H1 (cell line): Measurements from ENCODE around the gene OSM. TPM values are rescaled to one million over a fixed set of nuclear protein-coding genes. Genes with fewer than 3 reads are reported as not detected.

ENCODE experiments used
- CTCF ChIA-PET: fragments of 300-600 bp; sonication (Branson Sonifier 250); formaldehyde crosslinking; loops from one replicate; lab custom pipeline; 2021; ENCODE audit not compliant: partially characterized antibody; lab: Charles Lee
- POLR2A ChIA-PET: fragments of 300-600 bp; sonication (Branson Sonifier 250); formaldehyde crosslinking; loops from one replicate; lab custom pipeline; 2021; ENCODE audit warnings: inconsistent platforms; ENCODE audit not compliant: partially characterized antibody; lab: Charles Lee
- DNase-seq, 2 experiments: peaks; one replicate each; pipeline versions ENCODE4 v3.0.0 to v3.0.0-alpha.2; 2010 to 2022; ENCODE audit warnings: low spot score in 2 of 2, low read depth in 1 of 2, mixed read lengths in 1 of 2
- FAIRE-seq: peaks from 2 replicates; lab custom pipeline; 2011; peaks lifted over from hg19 to GRCh38; lab: Jason Lieb, UNC
- H2AFZ ChIP-seq: 2 replicates; pipeline ENCODE4 v1.8.1; 2012; ENCODE audit warnings: low read length, inconsistent platforms
- H2AK5ac ChIP-seq: 2 replicates; pipeline ENCODE4 v1.6.1; 2013; ENCODE audit warnings: low read depth, low read length
- H2BK120ac ChIP-seq: replicated peaks from 2 replicates; pipeline ENCODE3; 2013; ENCODE audit warnings: low read depth, low read length, inconsistent platforms
- H2BK12ac ChIP-seq: 2 replicates; pipeline ENCODE4 v1.6.1; 2013; ENCODE audit warnings: low read depth, low read length
- H2BK15ac ChIP-seq: 2 replicates; pipeline ENCODE4 v1.6.1; 2013; ENCODE audit warnings: low read length
- H2BK20ac ChIP-seq: 2 replicates; pipeline ENCODE4 v1.6.1; 2013; ENCODE audit warnings: low read length
- H2BK5ac ChIP-seq: 2 replicates; pipeline ENCODE4 v1.6.1; 2013; ENCODE audit warnings: low read depth, low read length
- H3K14ac ChIP-seq: 2 replicates; pipeline ENCODE4 v1.6.1; 2013; ENCODE audit warnings: inconsistent platforms; ENCODE audit not compliant: insufficient read length
- H3K18ac ChIP-seq: 2 replicates; pipeline ENCODE4 v1.6.1; 2013; ENCODE audit warnings: low read length; ENCODE audit errors: extremely low read depth
- H3K23ac ChIP-seq: 2 replicates; pipeline ENCODE4 v1.6.1; 2013; ENCODE audit warnings: inconsistent platforms; ENCODE audit not compliant: insufficient read length
- H3K23me2 ChIP-seq: 2 replicates; pipeline ENCODE4 v1.6.1; 2013; ENCODE audit warnings: low read depth, low read length
- H3K27ac ChIP-seq: 2 replicates; pipeline ENCODE4 v1.6.1; 2011; ENCODE audit warnings: low read depth, low read length, inconsistent platforms
- H3K27me3 ChIP-seq, 4 experiments: replicated peaks in 1 of 4; 1 replicate in 1 of 4; 2 replicates in 3 of 4; pipeline versions ENCODE4 v1.6.1 to v1.8.1; 2011 to 2013; ENCODE audit warnings: low read length in 3 of 4, mild to moderate bottlenecking in 3 of 4, inconsistent platforms in 2 of 4, mixed read lengths in 2 of 4, moderate library complexity in 1 of 4; ENCODE audit not compliant: control insufficient read depth in 3 of 4, insufficient read depth in 3 of 4; ENCODE audit errors: extremely low read depth in 1 of 4
- H3K36me3 ChIP-seq, 4 experiments: 2 replicates each; pipeline versions ENCODE4 v1.6.1 to v1.8.1; 2011 to 2013; ENCODE audit warnings: mild to moderate bottlenecking in 4 of 4, low read length in 3 of 4, moderate library complexity in 2 of 4, control low read depth in 1 of 4, inconsistent platforms in 1 of 4; ENCODE audit not compliant: insufficient read depth in 4 of 4, control insufficient read depth in 2 of 4
- H3K4ac ChIP-seq: replicated peaks from 2 replicates; pipeline ENCODE3; 2013; ENCODE audit warnings: low read length, low read depth, mixed read lengths, inconsistent platforms; ENCODE audit not compliant: insufficient read length
- H3K4me1 ChIP-seq, 4 experiments: replicated peaks in 1 of 4; 1 replicate in 1 of 4; 2 replicates in 3 of 4; pipeline versions ENCODE4 v1.6.1 to v1.8.1; 2011 to 2013; ENCODE audit warnings: low read length in 3 of 4, inconsistent platforms in 2 of 4, mixed read lengths in 1 of 4; ENCODE audit not compliant: insufficient read depth in 4 of 4, control insufficient read depth in 3 of 4
- H3K4me2 ChIP-seq, 2 experiments: 2 replicates each; pipeline versions ENCODE4 v1.6.1 to v1.8.1; 2011 to 2013; ENCODE audit warnings: low read depth in 2 of 2, low read length in 2 of 2, control low read depth in 1 of 2, inconsistent platforms in 1 of 2, mild to moderate bottlenecking in 1 of 2; ENCODE audit not compliant: insufficient read depth in 1 of 2
- H3K4me3 ChIP-seq, 4 experiments: fragments of 200-600, 300-600 bp in 1 of 4; sonication (generic), shearing (Covaris generic), sonication (Bioruptor Twin) in 1 of 4; 2 replicates each; pipeline versions ENCODE4 v1.5.1 to v1.8.1; 2011 to 2016; ENCODE audit warnings: low read length in 4 of 4, low read depth in 3 of 4, control low read depth in 2 of 4, inconsistent platforms in 2 of 4, mild to moderate bottlenecking in 2 of 4, mixed read lengths in 1 of 4, moderate library complexity in 1 of 4; ENCODE audit not compliant: insufficient read depth in 2 of 4; ENCODE audit errors: extremely low read depth in 1 of 4
- H3K56ac ChIP-seq: replicated peaks from 2 replicates; pipeline ENCODE3; 2013; ENCODE audit warnings: low read depth, mild to moderate bottlenecking, mixed read lengths, low read length, inconsistent platforms; ENCODE audit not compliant: insufficient read length
- H3K79me1 ChIP-seq: 2 replicates; pipeline ENCODE4 v1.6.1; 2013; ENCODE audit warnings: low read depth, low read length, control low read depth
- H3K79me2 ChIP-seq, 2 experiments: 2 replicates each; pipeline versions ENCODE4 v1.6.1 to v1.8.1; 2012 to 2013; ENCODE audit warnings: low read length in 2 of 2, mild to moderate bottlenecking in 2 of 2, inconsistent platforms in 1 of 2; ENCODE audit not compliant: insufficient read depth in 2 of 2, control insufficient read depth in 1 of 2
- H3K9ac ChIP-seq, 4 experiments: replicated peaks in 1 of 4; 1 replicate in 1 of 4; 2 replicates in 3 of 4; pipeline versions ENCODE4 v1.6.1 to v1.8.1; 2011 to 2013; ENCODE audit warnings: low read depth in 3 of 4, low read length in 3 of 4, control low read depth in 2 of 4, mild to moderate bottlenecking in 2 of 4, moderate library complexity in 2 of 4, inconsistent platforms in 1 of 4; ENCODE audit errors: extremely low read depth in 1 of 4
- H3K9me3 ChIP-seq, 2 experiments: 2 replicates each; pipeline versions ENCODE4 v1.6.1 to v1.8.1; 2012 to 2013; ENCODE audit warnings: mild to moderate bottlenecking in 2 of 2, moderate library complexity in 2 of 2, control low read depth in 1 of 2, inconsistent platforms in 1 of 2, low read depth in 1 of 2, low read length in 1 of 2, mixed read lengths in 1 of 2; ENCODE audit not compliant: insufficient read depth in 2 of 2
- H4K20me1 ChIP-seq, 2 experiments: replicated peaks in 1 of 2; 2 replicates each; pipeline versions ENCODE3 to v1.8.1; 2011 to 2013; ENCODE audit warnings: inconsistent platforms in 2 of 2, low read length in 2 of 2, mild to moderate bottlenecking in 1 of 2; ENCODE audit not compliant: insufficient read depth in 2 of 2, control insufficient read depth in 1 of 2
- H4K5ac ChIP-seq: 2 replicates; pipeline ENCODE4 v1.6.1; 2013; ENCODE audit warnings: low read length, low read depth, mixed read lengths, inconsistent platforms; ENCODE audit not compliant: insufficient read length
- H4K8ac ChIP-seq: 2 replicates; pipeline ENCODE4 v1.8.0; 2013; ENCODE audit warnings: mild to moderate bottlenecking, moderate library complexity, low read length, inconsistent platforms; ENCODE audit not compliant: insufficient read depth; ENCODE audit errors: extremely low read depth
- H4K91ac ChIP-seq: replicated peaks from 2 replicates; pipeline ENCODE3; 2013; ENCODE audit warnings: low read length, mixed read lengths, inconsistent platforms; ENCODE audit not compliant: insufficient read length
- BACH1 ChIP-seq: IDR thresholded peaks from 2 replicates; pipeline ENCODE4 v1.6.1; 2012; ENCODE audit warnings: low read length, improper control_type of control experiment
- BCL11A ChIP-seq, 2 experiments: IDR thresholded peaks; one replicate each; pipeline ENCODE4 v1.6.1; 2011; ENCODE audit warnings: low read depth in 2 of 2, low read length in 2 of 2, mild to moderate bottlenecking in 2 of 2
- CBX5 ChIP-seq: fragments of 300-800, 300-1000 bp; sonication (generic); IDR thresholded peaks from 2 replicates; pipeline ENCODE4 v1.7.1; 2016; ENCODE audit warnings: antibody characterized with exemption, low read length, low read depth
- EZH2 ChIP-seq: fragments of 200-600 bp; sonication (generic); IDR thresholded peaks from 2 replicates; pipeline ENCODE4 v1.7.1; 2012; ENCODE audit warnings: low read depth, mild to moderate bottlenecking, moderate library complexity, low read length, inconsistent platforms; ENCODE audit not compliant: severe bottlenecking
- GABPA ChIP-seq: IDR thresholded peaks from 2 replicates; pipeline ENCODE4 v1.6.1; 2011; ENCODE audit warnings: mild to moderate bottlenecking, low read length, moderate library complexity, borderline replicate concordance; ENCODE audit not compliant: insufficient read depth
- JUND ChIP-seq: IDR thresholded peaks from 2 replicates; pipeline ENCODE4 v1.6.1; 2011; ENCODE audit warnings: mild to moderate bottlenecking, improper control_type of control experiment, low read length
- SP1 ChIP-seq: IDR thresholded peaks from 2 replicates; pipeline ENCODE4 v1.6.1; 2011; ENCODE audit warnings: low read depth, low read length
- TAF1 ChIP-seq: IDR thresholded peaks from 2 replicates; pipeline ENCODE4 v1.6.1; 2011; ENCODE audit warnings: mild to moderate bottlenecking, low read depth, low read length
- WGBS, 2 experiments: shearing (Covaris generic) in 1 of 2; methylation state at CpG; one replicate each; pipeline versions ENCODE4 v1.1.6 to v1.1.7; 2013 to 2015; ENCODE audit warnings: low lambda C conversion rate in 2 of 2, mixed read lengths in 2 of 2, inconsistent platforms in 1 of 2, low coverage in 1 of 2, missing lambda C conversion rate in 1 of 2; ENCODE audit not compliant: insufficient replicate concordance in 2 of 2, insufficient coverage in 1 of 2, insufficient read length in 1 of 2; ENCODE audit errors: extremely low coverage in 1 of 2, missing lambda C conversion rate in 1 of 2; 5-methylcytosine and 5-hydroxymethylcytosine counted together
- polyA plus RNA-seq, 7 experiments: library from polyadenylated mRNA; depleted of rRNA in 3 of 7; stranded (reverse) in 5 of 7; unstranded in 2 of 7; fragments of >200 nt in 5 of 7; fragments of 200-250 nt in 2 of 7; gene quantifications; 1 replicate in 5 of 7; 2 replicates in 1 of 7; 4 replicates in 1 of 7; pipeline versions ENCODE4 v1.2.1 to v1.2.3, GENCODE V29; 2011 to 2013; ENCODE audit warnings: missing spikeins in 2 of 7, mixed read lengths in 2 of 7
- total RNA-seq: library from RNA; stranded (reverse); fragmentation: NEBNext Ultra II Directional; extraction: Animal tissue kit (Norgen Biotek cat#: 25700); gene quantifications from 2 replicates; pipeline ENCODE4 v1.2.1, GENCODE V29; 2021

Gene OSM
- total and polyA plus RNA-seq, 2 of the 8 experiments (the other 6 are each of a cell fraction or from before 2014, with no cell fraction given): not detected

GRCh38 chr22:30312053-30312452 lies 45.4 kb upstream of the OSM start:
- 90% methylated on average over 6 of the region's 6 CpGs; no CpG with 5 or more reads in 1 of the 2 experiments for WGBS, 2 experiments
- Histone ChIP-seq H3K4me2 (no peak overlapping the region), H2BK20ac (no peak overlapping the region), H2BK12ac (no peak overlapping the region), H3K27ac (no peak overlapping the region), H4K20me1 (peaks cover 0 to 2% of the 10 kb centered on the region in 2 experiments), H4K5ac (no peak overlapping the region), H3K36me3 (no peaks in the 10 kb centered on the region), H4K8ac (no peak overlapping the region), H3K79me1 (0 out of 2 replicates have a peak, but pooled peaks cover 2% of the 10 kb centered on the region), H3K56ac (no peak overlapping the region), H3K9ac (no peak overlapping the region), H4K91ac (no peak overlapping the region), H3K27me3 (no peaks in the 10 kb centered on the region), H3K23me2 (no peaks in the 10 kb centered on the region), H3K14ac (no peak overlapping the region), H2AFZ (no peak overlapping the region), H3K18ac (no peak overlapping the region), H3K4ac (no peak overlapping the region), H2BK5ac (no peak overlapping the region), H2BK120ac (no peak overlapping the region), H3K23ac (no peak overlapping the region), H3K4me1 (peaks cover 0 to 5% (median 1%) of the 10 kb centered on the region in 4 experiments; a peak in 3 of 7 replicates), H2BK15ac (no peak overlapping the region), H3K4me3 (no peak overlapping the region), H3K79me2 (no peaks in the 10 kb centered on the region), H3K9me3 (no peaks in the 10 kb centered on the region), H2AK5ac (no peak overlapping the region)
- DNase-seq (no peak), FAIRE-seq (no peak)
- POLR2A ChIA-PET: interaction anchor here (1.0 to 1.2 kb wide), 2 partner anchors 18 to 45 kb away, joined by 3 to 4 read pairs; partner anchors contain the start of genes CCDC157 and SF3A1
- CTCF ChIA-PET: interaction anchor here (1.1 to 1.3 kb wide), 2 partner anchors 12 to 24 kb away, joined by 3 to 5 read pairs; no protein-coding TSS in a partner anchor
- TF ChIP-seq EZH2 (no peak), GABPA (no peak), JUND (no peak), BCL11A (IDR thresholded peaks at IDR 0.05; ENCODE audit: low read depth in 2 of 2, low read length in 2 of 2) (no peak), TAF1 (no peak), CBX5 (no peak), BACH1 (no peak), SP1 (no peak)
